Measurements from ENCODE around the gene RABGAP1L.

The RABGAP1L gene

DNA sequence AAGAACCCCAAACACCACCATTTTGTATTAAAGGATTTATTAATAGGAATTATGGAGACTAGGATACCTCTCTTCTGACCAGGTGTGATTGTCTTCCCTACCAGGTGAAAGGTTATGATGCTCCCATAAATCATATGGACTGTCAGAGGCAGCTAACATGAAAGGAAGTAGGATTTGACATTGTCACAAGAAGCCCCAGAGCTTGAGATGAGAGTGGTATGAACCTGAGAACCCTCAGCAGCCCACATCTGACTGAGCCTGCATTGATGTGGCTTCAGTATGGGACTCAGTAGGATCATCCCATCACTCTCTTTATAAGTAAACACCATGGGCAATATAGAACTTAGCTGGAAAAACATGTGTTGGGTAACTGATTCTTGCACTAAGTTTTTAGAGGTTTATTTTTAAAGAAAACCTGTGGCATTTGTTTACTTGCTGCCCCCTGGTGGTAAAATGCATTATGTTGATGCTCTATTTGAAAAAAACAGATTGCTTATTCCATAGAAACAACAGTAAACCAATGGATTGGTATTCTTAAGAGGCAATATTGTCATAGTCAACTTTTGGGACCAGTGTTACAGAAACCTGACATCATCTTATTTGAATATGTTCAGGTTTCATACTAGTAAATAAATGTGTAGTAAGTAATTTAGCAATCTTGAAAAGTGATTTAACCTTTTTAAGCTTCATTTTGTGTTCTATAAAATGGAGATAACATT lies 823.8 kb downstream of the RABGAP1L start:
- DNase-seq: no peak

DNA sequence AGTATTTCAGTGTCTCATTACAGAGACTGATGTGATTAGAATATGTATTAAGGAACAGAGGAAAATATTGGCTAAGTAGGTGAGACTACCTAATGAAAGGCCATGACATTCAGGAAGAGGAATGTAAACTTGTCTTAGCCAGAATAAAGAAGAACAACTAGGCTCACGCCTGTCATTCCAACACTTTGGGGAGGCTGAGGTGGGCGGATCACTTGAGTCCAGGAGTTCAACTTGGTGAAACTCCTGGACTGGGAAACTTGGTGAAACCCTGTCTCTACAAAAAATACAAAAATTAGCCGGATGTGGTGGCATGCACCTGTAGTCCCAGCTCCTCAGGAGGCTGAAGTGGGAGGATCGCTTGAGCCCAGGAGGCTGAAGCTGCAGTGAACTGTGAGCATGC lies 825.6 kb downstream of the RABGAP1L start:
- no peak for DNase-seq

DNA sequence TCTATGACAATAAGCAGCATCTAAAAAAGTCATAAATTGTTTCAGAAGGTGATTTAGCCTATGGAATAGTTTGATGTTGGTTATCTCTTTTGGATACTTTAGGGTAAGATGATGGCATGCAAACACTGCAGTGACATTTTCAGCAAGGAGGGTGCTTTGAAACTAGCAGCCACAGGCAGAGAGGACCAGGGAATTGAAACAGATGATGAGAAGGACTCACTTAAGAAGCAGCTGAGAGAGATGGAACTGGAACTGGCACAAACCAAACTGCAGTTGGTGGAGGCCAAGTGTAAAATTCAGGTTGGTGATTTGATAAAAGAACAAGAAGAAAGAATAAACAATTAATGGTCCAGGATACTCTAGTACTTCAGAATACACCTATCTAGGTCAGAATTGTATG lies 829.2 kb downstream of the RABGAP1L start:
- DNase-seq: no peak

DNA sequence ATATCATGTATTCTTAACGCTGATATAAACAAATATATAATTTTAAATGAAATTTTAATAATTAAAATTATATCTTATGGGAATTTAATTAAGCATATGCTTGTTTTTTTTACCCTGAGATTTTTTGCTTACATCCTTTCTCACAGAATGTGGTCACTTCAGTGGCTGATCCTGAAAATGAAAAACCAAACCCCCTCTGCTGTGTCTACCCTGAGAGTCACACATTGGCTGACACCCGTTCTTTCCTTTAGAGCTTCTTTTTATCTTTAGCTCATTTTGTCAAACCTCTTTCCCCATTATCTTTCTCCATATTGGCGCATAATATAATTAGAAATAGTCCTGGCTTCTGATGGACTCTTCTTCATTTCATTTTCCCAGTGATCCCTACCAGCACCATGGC lies 829.7 kb downstream of the RABGAP1L start:
- DNase-seq: no peak

DNA sequence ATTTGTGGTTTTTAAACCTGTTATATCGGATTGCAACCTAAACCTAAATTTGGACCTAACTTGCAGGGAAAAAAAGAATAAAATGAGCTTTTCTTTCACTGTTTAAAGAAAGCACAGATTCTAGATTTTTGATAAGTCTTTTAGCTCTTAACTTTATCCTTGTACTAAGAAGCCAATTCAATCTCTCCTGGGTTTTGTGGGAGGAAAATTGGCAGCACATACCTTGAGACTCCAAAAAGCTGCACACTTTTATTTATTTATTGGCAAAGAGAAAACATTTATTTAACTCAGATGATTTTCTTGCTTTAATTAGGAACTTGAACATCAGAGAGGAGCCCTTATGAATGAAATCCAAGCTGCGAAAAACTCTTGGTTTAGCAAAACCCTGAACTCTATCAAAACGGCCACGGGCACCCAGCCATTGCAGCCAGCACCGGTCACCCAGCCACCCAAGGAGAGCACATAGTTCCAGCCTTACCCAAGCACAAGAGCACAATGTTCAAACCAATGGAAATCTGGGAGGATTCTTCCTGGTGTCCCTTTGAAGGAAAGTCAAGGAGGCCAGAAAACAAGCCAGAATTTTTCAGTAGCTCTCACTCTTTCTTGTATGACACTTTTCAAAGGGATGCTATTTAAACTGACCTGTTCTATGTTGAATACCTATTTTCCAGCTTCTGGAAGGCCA lies 830.4 kb downstream of the RABGAP1L start:
- no peak for DNase-seq

DNA sequence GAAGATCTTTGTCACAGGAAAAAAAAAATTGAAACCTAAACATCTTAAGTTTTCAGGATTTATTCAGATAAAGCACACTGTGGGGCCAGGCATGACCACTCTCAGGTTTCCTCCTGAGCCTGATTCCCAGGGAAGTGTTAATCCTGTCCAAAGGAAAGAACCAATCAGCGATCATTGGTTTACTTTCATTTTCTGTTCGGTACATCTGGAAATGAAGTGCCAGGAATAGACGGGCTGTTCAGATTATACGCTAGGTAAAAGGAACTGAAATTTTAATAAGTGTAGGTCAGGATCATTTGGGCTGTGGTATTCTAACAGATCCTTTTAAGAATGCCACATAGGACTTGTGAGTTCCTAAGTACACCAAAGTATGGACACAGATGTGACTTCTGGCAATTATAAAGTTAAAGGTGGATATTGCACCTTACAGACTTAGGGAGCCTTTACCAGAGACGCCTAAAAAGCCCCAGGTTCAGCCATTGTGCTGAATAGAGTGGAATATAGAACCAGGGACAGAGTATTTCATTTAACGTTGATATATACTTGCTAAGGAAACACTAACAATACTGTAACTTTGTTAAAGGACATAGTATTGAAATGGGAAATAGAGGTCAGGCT lies 831.2 kb downstream of the RABGAP1L start:
- peak; percentile 27 for DNase-seq

DNA sequence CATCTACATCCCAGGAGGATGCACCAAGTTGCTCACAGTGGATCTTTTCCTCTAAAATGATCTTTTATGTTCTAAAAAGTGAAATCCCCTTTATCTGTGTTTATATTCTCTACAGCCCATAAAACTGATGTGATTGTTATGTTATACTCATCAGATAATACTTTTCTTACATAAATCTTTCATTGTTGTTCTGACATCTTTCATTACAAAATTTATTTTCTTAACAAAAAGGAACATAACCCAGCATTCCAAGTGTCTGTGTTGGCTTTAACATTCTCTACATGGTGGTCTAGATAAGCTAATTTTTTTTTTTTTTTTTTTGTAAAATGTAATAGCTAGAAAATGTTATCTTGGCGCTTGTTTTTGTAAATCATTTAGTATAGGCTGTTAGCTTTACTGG lies 832.2 kb downstream of the RABGAP1L start:
- DNase-seq: no peak

DNA sequence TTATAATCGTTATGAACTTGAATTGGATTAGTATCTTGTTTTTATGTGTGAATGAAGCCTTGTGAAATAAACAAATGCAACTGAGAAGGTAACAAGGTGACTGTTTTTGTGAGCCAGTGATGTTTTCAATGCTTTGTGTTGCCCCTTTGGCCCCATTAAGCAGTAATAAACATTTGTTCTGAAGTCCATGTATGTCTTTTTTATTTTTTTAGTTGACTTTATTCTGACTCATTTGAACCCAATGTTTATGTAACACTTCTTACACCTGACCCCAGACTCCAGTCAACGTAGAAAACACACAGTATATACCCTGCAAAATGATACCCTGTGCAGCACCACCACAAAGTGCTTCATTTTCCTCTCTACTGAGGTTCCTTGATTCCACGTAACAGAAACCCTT lies 835.8 kb downstream of the RABGAP1L start:
- no peak for DNase-seq

DNA sequence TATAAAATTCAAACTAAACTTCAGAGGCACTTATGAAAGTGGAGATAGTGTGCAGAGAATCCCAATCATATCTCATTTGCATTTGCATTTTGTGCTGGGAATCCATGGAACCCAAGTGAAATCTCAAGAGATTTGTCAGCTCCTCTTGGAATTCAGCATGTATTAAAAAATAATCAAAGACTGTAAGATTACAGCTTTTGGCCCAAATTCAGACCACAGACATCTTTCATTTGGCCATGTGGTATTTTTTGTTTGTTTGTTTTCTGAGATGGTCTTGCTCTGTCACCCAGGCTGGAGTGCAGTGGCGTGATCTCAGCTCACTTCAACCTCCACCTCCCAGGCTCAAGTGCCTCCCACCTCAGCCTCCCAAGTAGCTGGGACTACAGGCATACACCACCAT lies 836.6 kb downstream of the RABGAP1L start:
- no peak for DNase-seq

DNA sequence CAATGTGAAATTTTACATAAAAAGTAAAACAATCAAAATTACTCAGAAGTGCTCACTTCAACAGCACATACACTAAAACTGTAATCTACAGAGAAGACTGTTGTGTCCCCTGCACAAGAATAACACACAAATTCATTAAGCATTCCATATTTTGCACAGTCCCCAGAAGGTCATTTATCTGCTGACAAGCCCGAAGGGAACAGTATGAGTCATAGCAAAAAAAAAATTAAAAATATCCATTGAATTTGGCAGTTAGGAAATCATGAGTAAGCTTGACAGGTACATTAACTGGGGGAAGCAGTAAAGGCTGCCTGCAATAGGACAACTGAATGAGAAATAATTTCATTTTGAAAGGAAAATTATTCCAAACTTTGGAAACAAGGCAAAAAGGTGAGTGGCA lies 837.2 kb downstream of the RABGAP1L start:
- DNase-seq: no peak

DNA sequence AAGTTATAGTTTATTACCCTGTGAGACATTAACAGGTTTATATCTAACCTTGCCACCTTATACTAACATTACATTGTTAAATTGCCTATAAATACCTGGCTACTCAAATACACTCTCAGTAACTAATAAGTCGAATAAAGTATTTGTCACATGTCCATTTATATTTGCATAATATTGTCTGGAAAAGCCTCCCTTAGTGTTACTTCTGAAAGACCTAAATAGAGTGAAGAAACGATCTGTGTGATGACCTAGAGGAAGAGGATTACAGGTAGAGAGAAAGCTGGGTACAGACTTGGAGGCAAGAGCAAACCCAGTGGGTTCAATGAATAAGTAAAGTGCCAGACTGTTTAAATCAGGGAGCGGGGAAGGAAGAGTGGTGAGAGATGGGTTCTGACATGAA lies 837.7 kb downstream of the RABGAP1L start:
- no peak for DNase-seq

DNA sequence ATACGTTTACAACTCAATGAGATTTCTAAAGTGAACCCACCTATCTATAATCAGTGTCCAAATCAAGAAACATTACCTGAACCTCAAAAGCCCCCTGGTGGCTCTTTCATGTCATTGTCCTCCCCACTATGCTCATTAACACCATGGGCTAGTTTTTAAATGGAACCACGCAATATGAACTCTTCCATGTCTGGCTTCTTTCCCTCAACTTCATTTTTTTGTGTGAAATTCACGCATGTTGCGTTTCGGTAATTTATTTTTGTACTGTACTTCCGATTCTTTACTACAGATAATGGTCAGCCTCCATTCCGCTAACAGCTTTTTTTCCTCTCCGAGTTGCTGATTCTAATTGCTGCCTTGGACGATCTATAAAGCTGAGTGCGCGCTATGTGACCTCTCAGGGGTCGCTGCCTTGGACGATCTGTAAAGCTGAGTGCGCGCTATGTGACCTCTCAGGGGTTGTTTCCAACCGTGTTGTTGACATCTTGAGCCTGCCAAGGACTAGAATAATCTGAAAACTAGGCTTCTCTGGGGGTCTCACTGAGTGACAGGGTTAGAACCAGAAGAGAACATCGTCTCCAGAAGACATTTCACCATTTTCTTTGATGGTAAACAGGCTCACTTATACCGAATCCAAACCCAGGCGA lies 839.4 kb downstream of the RABGAP1L start:
- DNase-seq: peak; percentile 58

DNA sequence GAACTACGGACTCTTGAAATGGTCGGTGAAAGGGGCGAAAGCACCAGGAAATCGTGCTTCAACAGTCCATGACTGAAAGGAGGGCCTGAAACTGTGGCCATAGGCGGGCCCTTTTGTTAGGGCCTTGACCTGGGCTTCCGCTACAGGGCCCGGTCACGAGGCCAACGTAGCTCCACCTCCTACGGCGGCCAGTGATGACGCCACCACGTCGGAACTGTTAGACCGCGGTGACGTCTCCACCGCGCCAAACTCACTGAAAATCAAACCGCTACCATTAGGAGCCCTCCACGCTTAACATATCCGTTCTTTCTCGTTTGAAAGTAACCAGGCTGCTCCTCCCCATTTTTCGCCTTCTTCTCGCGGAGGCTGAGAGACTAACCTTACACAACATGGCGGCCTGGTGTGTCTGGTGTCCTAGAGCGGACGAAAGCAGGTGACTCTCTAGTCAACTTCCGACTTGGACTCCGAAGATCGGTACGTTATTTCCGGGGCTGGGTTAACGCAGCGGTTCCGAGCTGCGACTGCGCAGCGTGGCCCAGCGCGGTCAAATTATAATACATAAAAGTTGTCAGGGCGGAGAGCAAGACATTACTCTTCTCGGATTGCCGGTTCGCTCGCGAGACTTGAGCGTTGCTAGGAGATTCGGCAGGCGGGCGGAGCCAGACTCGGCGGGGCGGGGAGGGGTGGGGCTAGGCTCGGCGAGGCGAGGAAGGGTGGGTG lies 840.1 kb downstream of the RABGAP1L start:
- DNase-seq: peak; percentile 93

DNA sequence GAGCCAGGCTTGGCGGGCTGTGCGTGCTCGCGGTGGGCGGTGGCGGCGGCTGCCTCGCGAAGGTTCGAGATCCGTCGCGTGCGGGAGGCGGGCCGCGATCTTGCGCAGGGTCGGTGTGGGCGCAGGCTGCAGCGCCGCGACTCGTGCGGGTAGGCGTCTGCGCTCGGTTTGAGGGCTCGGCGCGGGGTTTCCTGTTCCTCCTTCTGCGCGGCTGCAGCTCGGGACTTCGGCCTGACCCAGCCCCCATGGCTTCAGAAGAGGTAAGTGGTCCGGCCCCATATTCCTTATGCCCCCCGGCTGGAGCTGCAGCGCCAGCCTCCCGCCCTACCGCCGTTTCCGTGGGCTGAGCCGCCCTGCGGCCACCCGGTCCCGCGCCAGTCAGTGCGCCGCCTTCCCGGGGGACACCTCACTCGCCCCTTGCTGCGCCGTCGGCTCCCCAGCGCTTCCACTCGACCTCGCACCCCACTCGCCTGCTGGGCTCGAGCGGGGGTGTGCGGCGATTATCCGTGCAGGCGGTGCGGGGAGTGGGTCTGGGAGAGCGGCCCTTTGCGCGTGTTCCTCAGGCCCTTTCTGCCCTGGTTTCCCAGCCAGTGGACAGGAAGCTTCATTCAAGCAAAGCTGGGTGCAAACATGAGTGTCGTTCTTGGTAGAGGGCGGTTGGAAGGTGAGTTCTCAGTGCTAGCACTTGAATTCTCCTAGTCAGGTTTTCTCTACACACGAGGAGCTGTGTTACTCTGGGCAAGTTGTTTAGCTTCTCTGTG lies 840.8 kb downstream of the RABGAP1L start, which contains the start of gene CACYBP:
Gene CACYBP (plus strand): TSS at position 12 of the 761 bp plus-strand sequence. CDS start 234 bp downstream, at position 246.
- no peak for DNase-seq

DNA sequence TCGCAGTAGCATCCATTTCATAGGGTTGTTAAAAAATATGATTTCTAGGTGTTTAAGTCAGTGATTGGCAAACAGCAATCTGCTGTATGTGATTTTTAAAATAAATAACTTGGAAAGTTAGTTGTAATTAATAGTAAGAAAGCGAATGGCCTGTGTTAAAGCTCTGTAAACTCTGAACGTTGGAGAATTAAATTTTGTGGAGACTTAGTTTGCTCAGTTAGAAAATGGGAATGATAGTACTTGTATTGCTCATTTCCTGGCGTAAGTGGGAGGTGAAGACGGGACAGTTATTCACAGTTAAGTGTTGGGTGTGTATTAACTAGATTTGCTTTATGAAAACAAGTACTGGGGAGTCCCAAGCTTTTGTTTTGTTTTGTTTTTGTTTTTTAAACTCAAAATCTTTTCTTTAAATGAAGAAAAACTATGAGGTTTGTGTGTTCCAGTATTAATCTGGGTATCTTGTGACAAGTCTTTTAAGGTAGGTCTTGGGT lies 841.4 kb downstream of the RABGAP1L start:
- no peak for DNase-seq

DNA sequence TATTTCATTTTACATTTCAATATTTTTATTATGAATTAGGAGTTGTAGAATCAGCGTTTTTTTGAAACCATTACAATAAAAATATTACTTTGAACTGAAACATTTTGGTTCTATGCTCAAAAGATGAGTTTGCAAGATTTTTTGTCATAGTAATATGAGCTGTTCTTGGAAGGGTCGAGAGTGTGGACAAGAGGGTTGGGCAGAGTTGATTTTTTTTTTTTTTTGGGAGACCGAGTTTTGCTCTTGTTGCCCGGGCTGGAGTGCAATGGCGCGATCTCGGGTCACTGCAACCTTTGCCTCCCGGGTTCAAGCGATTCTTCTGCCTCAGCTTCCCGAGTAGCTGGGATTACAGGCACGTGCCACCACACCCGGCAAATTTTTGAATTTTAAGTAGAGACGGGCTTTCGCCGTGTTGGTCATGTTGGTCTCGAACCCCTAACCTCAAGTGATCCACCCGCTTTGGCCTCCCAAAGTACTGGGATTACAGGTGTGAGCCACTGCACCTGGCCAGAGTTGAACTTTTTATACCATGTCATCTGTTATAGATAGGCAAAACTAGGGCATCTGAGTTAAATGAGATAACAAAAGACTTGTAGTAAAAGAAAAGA lies 843.7 kb downstream of the RABGAP1L start:
- DNase-seq: no peak

DNA sequence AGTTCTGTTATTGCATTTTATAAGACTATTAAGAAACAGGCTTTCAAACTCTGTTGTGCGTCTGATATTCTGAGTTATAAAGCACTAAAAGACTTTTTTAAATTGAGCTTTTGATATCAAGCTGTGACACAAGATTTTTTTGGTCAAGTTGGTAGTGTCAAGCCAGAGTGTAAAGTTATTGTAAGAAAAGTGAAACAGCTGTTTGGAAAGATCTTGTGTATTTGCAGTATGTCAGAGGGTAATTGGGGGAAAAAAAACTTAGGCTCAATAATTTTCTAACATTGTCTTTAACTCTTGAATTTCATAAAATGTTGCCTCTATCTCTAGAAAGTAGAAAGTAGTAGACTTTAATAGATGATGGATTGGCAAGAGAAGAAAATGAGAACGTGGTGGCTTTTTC lies 844.2 kb downstream of the RABGAP1L start:
- DNase-seq: no peak

DNA sequence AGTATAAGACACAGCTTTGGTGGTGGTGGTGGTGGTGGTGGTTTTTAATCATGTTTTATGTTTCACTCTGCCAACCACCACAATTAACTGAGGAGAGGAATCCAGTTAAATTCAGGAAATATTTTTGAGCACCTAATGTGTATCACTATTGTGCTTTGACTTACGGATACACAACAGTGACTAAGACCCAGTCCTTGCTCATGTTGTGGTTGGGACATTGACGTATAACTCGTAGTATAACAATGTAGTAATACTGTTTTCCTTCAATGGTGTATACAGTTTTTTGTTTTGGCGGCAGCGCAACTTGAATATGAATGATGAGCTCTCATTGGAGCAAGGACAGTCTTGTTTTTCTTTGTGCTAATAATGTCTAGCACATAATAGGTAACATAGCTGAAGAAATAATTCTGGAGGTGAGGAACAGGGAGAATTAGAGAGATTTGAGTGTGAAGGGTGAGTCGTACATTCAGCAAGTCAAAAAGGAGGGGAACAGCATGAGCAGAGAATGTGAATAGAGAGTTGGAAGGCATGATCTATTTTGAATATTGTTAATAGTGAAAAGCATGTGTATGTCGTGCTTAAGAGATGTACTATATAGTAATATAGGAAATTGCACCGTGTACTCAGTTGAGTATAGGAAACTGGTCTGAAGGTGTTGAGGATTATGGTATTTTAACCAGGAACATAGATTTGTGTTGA lies 845.9 kb downstream of the RABGAP1L start:
- no peak for DNase-seq

DNA sequence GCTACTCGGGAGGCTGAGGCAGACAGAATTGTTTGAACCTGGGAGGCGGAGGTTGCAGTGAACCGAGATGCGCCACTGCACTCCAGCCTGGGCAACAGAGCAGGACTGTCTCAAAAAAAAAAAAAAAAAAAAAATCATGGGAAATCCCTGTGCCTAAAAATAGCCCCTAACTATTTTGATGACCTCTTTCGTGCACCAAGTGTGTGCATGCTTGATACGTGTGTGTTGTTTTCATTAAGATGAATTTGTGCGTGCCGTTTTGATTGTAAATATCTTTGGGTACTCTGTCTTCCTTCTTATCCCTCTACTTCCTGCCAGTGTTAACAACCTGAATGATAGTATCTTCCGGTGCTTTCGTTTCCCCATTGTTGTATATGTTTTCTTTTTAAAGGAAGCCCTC lies 850.2 kb downstream of the RABGAP1L start:
- no peak for DNase-seq

DNA sequence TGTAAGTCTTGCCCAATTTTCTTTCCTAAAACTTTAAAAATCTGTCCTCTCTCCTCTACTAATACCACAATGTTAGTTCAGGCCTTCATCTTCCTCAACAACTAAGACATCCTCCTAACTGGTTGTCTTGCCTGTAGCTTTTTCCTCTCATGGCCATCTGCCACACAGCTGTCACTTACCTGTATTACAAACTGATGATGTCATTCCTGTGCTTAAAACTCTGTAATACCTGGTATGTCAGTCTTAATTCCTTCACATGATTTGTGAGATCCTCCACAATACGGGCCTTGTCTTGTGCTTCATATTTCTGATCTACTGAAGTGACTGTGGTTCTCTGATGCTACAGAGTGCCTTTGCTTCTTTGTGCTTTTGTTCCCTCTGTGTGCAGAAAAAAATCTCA lies 854.1 kb downstream of the RABGAP1L start:
- no peak for DNase-seq

DNA sequence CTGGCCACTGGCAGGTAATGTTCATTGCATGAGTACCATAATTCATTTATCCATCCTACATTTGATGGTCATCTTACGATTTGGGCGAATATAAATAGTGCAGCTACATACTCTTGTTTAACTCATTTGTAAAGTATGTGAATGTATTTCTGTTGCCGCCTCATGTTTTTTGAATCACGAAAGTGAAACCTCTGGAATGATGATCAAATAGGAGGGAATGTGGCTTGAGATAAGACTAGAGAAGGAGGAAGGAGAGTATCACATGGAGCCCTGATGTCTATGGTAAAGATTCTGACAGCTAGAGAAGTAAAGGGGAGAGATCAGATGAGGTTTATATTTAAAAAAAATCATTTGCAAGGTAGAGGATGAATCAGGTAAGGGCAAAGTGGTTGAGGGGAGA lies 855.9 kb downstream of the RABGAP1L start:
- no peak for DNase-seq

Measured in GF-D8 (cell line).